Muscle layer of duodenum (tissue), 2 donors: ENCODE results near the gene PEX5L.

ENCODE experiments used
- H3K27ac ChIP-seq: one replicate; pipeline ENCODE4 v1.7.0; 2013; ENCODE audit warnings: mild to moderate bottlenecking, low read length
- H3K27me3 ChIP-seq: one replicate; pipeline ENCODE4 v1.7.0; 2013; ENCODE audit warnings: low read depth, mild to moderate bottlenecking, control low read depth, low read length
- H3K36me3 ChIP-seq, 2 donors: one replicate each; pipeline ENCODE4 v1.7.0; 2013; ENCODE audit warnings: low read length in 2 of 2, control low read depth in 1 of 2, mild to moderate bottlenecking in 1 of 2; ENCODE audit not compliant: insufficient read depth in 2 of 2, control insufficient read depth in 1 of 2
- H3K4me1 ChIP-seq, 2 donors: one replicate each; pipeline ENCODE4 v1.7.0; 2013; ENCODE audit warnings: low read length in 2 of 2, mild to moderate bottlenecking in 2 of 2, control low read depth in 1 of 2, moderate library complexity in 1 of 2; ENCODE audit not compliant: insufficient read depth in 2 of 2, control insufficient read depth in 1 of 2
- H3K4me3 ChIP-seq, 2 donors: one replicate each; pipeline ENCODE4 v1.7.0; 2013; ENCODE audit warnings: low read length in 2 of 2, low read depth in 1 of 2, mild to moderate bottlenecking in 1 of 2
- H3K9me3 ChIP-seq, 2 donors: one replicate each; pipeline ENCODE4 v1.7.0; 2013; ENCODE audit warnings: low read length in 2 of 2, control low read depth in 1 of 2, mild to moderate bottlenecking in 1 of 2; ENCODE audit not compliant: control insufficient read depth in 1 of 2
- donor health status: healthy.

Gene PEX5L

GRCh38 chr3:180004542-180004941 lies 32.2 kb downstream of the PEX5L start:
- H3K9me3 ChIP-seq: peaks cover 0 to 14% of the 10 kb centered on the region in 2 donors

DNA sequence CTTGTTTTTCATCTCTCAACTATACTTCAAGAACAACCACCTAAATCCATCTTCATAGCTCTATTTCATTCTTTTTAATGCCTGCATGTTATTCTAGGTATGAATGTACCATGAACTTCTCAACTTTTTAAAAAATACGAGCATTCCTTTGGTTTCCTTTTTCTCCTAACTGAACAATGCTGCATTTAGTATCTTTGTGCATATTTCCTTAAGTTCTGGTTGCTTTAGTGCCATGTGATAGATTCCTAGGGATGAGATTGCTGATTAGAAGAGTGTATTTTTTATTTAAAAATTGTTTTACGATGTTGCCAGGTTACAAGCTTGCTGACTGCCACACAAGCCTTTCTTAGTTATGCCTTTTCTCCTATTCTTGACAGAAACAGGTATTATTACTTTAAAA lies 34.7 kb downstream of the PEX5L start:
- H3K4me1 ChIP-seq: no peaks in the 10 kb centered on the region
- no peak overlapping the region for H3K4me3 ChIP-seq
- no peak overlapping the region for H3K27ac ChIP-seq
- no peaks in the 10 kb centered on the region for H3K27me3 ChIP-seq
- H3K36me3 ChIP-seq: no peaks in the 10 kb centered on the region
- H3K9me3 ChIP-seq: no peaks in the 10 kb centered on the region

More at GRCh38 chr3:180004542-180004941, 32.2 kb downstream of the PEX5L start:
- Histone ChIP-seq H3K36me3 (no peaks in the 10 kb centered on the region), H3K27ac (no peak overlapping the region), H3K27me3 (no peaks in the 10 kb centered on the region), H3K4me1 (no peaks in the 10 kb centered on the region), H3K4me3 (no peak overlapping the region)

- no peaks in the 10 kb centered on the region for H3K36me3 ChIP-seq
- no peak overlapping the region for H3K4me3 ChIP-seq
- no peak overlapping the region for H3K27ac ChIP-seq
- no peaks in the 10 kb centered on the region for H3K4me1 ChIP-seq
- H3K27me3 ChIP-seq: no peaks in the 10 kb centered on the region
- no peaks in the 10 kb centered on the region for H3K9me3 ChIP-seq
These were observed 36.2 kb downstream of the PEX5L start for GRCh38 chr3:180000500-180000899.

DNA sequence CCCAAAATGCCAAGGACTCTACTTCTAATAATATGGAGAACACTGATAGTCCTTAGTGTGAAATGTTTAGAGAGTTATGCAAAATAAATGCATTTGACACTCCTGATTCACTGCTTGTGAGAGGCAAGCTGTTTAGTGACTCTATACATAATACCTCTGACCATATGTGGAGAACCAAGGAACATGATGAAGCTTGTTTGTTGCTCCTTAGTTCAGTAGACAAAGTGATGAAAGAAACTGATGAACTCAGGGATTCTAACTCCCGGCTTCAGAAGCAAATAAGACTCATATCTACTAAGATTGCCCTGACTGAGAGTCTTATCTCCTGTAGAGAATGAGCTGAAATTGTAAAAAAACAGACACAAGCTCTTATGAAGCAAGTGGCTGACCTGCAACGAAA lies 41.3 kb downstream of the PEX5L start:
- H3K36me3 ChIP-seq: no peaks in the 10 kb centered on the region
- H3K4me3 ChIP-seq: no peak overlapping the region
- no peaks in the 10 kb centered on the region for H3K27me3 ChIP-seq
- no peaks in the 10 kb centered on the region for H3K4me1 ChIP-seq
- no peaks in the 10 kb centered on the region for H3K9me3 ChIP-seq
- H3K27ac ChIP-seq: no peak overlapping the region

DNA sequence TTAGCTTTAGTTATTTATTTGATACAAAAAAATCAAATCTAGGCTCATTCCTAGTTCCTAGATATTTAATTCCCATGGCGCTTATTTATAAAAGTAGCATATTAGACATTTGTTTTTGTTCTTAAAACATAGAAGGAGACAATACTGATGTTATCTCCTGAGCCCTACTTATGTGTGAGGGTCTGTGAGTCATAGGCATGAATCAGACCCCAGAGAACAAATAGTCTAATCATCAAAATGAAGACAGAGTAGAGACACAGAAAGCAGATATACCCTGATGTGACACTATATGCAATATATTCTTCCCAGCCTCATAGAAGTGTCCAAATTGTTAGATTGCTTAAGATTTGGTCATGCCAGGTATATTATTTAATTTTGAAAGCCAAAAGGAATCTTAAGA lies 44.9 kb downstream of the PEX5L start:
- Histone ChIP-seq H3K4me1 (no peaks in the 10 kb centered on the region), H3K4me3 (no peak overlapping the region), H3K27ac (no peak overlapping the region), H3K36me3 (no peaks in the 10 kb centered on the region), H3K27me3 (no peaks in the 10 kb centered on the region), H3K9me3 (no peaks in the 10 kb centered on the region)

DNA sequence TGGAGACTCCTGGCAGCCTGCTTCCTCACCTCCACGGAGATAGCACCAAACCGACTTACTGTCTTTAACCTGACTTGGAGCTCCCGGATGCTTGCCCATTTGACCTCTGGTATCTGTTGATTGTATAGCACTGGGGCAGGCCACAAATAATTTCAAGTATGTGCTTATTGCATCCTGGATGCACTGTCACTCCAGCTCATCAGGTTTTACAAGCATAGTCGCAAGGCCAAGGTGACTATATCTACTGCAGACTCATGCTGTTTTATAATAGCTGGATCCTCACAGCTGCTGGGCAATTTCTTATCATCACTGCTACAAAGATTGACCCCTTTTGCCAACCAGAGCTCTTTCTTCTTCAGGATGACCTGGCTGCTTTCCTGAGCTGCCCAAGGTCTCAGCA lies 45.6 kb downstream of the PEX5L start:
- Histone ChIP-seq H3K4me1 (no peaks in the 10 kb centered on the region), H3K4me3 (no peak overlapping the region), H3K27me3 (no peaks in the 10 kb centered on the region), H3K36me3 (no peaks in the 10 kb centered on the region), H3K27ac (no peak overlapping the region), H3K9me3 (no peaks in the 10 kb centered on the region)

- Histone ChIP-seq H3K36me3 (no peaks in the 10 kb centered on the region), H3K27me3 (no peaks in the 10 kb centered on the region), H3K27ac (no peak overlapping the region), H3K4me3 (no peak overlapping the region), H3K4me1 (no peaks in the 10 kb centered on the region), H3K9me3 (no peaks in the 10 kb centered on the region)
These were observed 55.1 kb downstream of the PEX5L start for GRCh38 chr3:179981646-179982045.

DNA sequence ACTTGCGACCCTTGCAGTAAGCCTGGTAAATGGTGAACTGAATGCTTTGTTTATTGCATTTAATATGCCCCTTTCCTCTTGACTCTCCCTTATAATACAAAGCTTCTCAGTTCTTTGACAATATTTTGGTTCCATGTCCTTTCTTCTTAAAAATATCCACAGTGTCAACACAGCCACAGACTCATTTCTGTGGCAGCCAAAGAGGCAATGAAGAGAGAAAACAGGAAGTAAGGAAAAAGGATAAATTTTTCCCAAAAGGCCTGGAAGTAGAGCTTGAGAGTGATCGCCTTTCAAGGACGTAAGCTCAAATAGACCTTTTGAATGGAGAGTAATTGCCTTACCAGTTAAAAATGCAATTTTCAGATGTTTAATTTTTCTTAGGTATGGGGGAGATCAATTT lies 59.4 kb downstream of the PEX5L start:
- H3K9me3 ChIP-seq: no peaks in the 10 kb centered on the region
- no peaks in the 10 kb centered on the region for H3K36me3 ChIP-seq
- no peak overlapping the region for H3K27ac ChIP-seq
- H3K27me3 ChIP-seq: no peaks in the 10 kb centered on the region
- no peak overlapping the region for H3K4me3 ChIP-seq
- H3K4me1 ChIP-seq: no peaks in the 10 kb centered on the region

GRCh38 chr3:179973931-179974361 lies 62.8 kb downstream of the PEX5L start:
- no peaks in the 10 kb centered on the region for H3K27me3 ChIP-seq
- no peaks in the 10 kb centered on the region for H3K9me3 ChIP-seq
- no peak overlapping the region for H3K4me3 ChIP-seq
- no peaks in the 10 kb centered on the region for H3K4me1 ChIP-seq
- H3K27ac ChIP-seq: no peak overlapping the region
- no peaks in the 10 kb centered on the region for H3K36me3 ChIP-seq

DNA sequence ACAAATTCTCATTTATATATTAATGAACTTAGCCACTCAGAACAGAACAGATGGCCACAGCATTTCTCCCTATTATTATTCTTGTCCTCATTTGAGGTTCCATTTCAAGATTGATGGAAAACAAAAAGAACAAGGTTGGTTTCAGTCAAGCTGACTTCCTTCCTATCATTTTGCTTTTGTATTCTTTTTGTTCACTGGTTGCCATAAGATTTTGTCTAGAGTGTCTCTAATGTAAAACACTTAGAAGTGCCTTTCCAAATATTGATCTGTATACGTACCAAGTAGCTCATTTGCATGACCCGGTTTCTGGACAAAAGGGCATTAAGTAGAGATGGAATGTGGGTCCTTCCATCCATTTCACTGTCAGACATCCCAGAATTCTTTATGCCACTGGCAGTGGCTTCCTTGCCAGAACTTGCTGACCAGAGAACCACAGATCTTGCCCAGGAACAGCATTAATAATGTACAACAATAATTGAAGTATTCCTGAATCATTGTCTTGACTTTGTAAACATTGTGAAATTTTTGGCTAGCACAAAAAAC lies 63.8 kb downstream of the PEX5L start:
- Histone ChIP-seq H3K36me3 (no peaks in the 10 kb centered on the region), H3K4me1 (no peaks in the 10 kb centered on the region), H3K27me3 (no peaks in the 10 kb centered on the region), H3K9me3 (no peaks in the 10 kb centered on the region), H3K4me3 (no peak overlapping the region), H3K27ac (no peak overlapping the region)

DNA sequence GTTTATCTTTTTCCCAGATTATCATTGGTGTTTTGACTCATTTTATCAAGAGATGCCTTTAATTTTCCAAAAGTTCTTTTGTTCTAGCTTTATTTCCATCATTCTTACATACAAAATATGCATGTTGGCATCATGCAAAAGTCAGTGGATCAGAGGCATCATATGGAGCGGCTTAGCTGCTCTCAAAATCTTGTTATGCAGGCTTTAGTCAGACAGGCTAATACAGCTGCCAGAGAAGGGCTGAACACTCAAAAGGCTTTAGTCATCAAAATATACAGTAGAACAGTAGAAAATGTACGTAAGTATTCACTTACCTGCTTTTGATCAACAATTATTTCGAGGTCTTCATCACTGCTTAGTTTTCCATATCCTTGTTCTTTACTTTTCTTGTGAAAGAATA lies 65.5 kb downstream of the PEX5L start:
- no peaks in the 10 kb centered on the region for H3K36me3 ChIP-seq
- H3K4me1 ChIP-seq: no peaks in the 10 kb centered on the region
- no peaks in the 10 kb centered on the region for H3K27me3 ChIP-seq
- H3K9me3 ChIP-seq: no peaks in the 10 kb centered on the region
- H3K4me3 ChIP-seq: no peak overlapping the region
- H3K27ac ChIP-seq: no peak overlapping the region

DNA sequence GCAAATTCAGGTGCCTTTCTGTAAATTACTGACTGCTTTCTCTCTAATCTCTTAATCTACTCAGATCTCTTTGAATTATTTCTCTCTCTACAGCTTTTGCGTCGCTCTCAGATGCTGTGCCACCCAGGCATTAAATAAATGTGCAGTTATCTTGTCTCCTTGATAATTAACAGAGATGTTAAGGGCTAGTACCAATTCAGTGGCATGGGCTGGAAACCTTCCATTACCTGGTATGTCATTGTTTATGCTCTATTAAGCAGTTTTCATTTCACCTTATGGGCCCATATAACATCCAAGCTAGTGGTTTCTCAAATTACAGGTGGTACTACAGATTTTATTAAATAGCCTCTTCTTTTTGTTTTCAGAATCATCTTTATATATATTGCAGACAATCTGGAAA lies 66.0 kb downstream of the PEX5L start:
- no peaks in the 10 kb centered on the region for H3K9me3 ChIP-seq
- no peaks in the 10 kb centered on the region for H3K4me1 ChIP-seq
- H3K27me3 ChIP-seq: no peaks in the 10 kb centered on the region
- no peak overlapping the region for H3K27ac ChIP-seq
- H3K36me3 ChIP-seq: no peaks in the 10 kb centered on the region
- no peak overlapping the region for H3K4me3 ChIP-seq
